ENCODE data around the gene EHD2. TPM values are rescaled to one million over a fixed set of nuclear protein-coding genes. Genes with fewer than 3 reads are reported as not detected.

The EHD2 gene
- polyA plus RNA-seq, 3 donors, result not detected

DNA sequence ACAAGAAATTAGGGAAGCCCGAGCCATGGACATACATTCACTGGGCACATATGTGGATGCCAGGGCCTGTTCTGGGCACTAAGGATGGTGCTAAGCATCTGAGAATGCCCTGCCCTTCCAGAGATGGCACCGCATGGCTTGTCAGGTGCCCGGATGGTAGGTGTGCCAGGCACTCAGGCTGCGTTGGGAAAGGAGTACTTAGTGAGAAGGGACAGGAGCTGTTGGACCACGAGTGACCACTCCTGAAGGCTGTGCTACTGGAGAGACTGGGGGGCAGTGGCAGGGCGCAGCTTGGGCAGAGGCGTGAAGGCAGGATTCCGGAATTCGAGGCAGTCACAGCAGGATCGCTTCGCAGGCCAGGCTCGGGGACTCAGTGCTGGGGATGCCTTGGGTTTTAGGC is 38.0 kb upstream of the EHD2 start:
- Mint-ChIP-seq H3K4me1 (no peaks in the 10 kb centered on the region), H3K27me3 (ENCODE audit: low read depth in 3 of 3) (peaks cover 0 to 1% (median 0%) of the 10 kb centered on the region in 3 donors), H3K4me3 (no peak overlapping the region), H3K36me3 (peaks cover 52 to 83% of the 10 kb centered on the region in 2 donors), H3K9me3 (peaks cover 0 to 2% (median 0%) of the 10 kb centered on the region in 7 donors), H3K27ac (peak overlapping the region in 2 of 7 donors; percentile 4 to 68)
- H3K4me1 ChIP-seq (ENCODE audit: control insufficient read depth in 1 of 2, insufficient read depth in 2 of 2, low read length in 2 of 2), result no peaks in the 10 kb centered on the region
- no peak for DNase-seq
- H3K4me2 ChIP-seq (replicated peaks; ENCODE audit: extremely low read depth, low read length, poor library complexity, severe bottlenecking), result no peak overlapping the region
- no peak overlapping the region for H3K27ac ChIP-seq (ENCODE audit: low read depth in 1 of 2, low read length in 2 of 2)
- peaks cover 42% of the 10 kb centered on the region for H4K20me1 ChIP-seq (ENCODE audit: insufficient read depth, low read length)
- no peak overlapping the region for H3K4me3 ChIP-seq (replicated peaks in 1 of 3; ENCODE audit: low read depth in 2 of 3, low read length in 3 of 3)
- TF ChIP-seq, protein P1, sequence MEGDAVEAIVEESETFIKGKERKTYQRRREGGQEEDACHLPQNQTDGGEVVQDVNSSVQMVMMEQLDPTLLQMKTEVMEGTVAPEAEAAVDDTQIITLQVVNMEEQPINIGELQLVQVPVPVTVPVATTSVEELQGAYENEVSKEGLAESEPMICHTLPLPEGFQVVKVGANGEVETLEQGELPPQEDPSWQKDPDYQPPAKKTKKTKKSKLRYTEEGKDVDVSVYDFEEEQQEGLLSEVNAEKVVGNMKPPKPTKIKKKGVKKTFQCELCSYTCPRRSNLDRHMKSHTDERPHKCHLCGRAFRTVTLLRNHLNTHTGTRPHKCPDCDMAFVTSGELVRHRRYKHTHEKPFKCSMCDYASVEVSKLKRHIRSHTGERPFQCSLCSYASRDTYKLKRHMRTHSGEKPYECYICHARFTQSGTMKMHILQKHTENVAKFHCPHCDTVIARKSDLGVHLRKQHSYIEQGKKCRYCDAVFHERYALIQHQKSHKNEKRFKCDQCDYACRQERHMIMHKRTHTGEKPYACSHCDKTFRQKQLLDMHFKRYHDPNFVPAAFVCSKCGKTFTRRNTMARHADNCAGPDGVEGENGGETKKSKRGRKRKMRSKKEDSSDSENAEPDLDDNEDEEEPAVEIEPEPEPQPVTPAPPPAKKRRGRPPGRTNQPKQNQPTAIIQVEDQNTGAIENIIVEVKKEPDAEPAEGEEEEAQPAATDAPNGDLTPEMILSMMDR (IDR thresholded peaks at IDR 0.05), result no peak
- peaks cover 6% of the 10 kb centered on the region for H3K79me2 ChIP-seq (ENCODE audit: insufficient read depth, low read length)
- no peak overlapping the region for H3K9ac ChIP-seq (ENCODE audit: insufficient read depth, low read length, poor library complexity, severe bottlenecking)
- intact Hi-C loops (cut with micrococcal nuclease), result no loop called here
- H3K36me3 ChIP-seq (replicated peaks in 1 of 2; ENCODE audit: control insufficient read depth in 1 of 2, insufficient read depth in 2 of 2, low read length in 2 of 2), result peaks cover 41 to 90% of the 10 kb centered on the region in 2 donors
- no peak overlapping the region for H2AFZ ChIP-seq (ENCODE audit: insufficient read depth, low read depth, low read length, poor library complexity, severe bottlenecking)
- 100% methylated on average over 12 of the region's 12 CpGs for WGBS (ENCODE audit: insufficient coverage)
- no peaks in the 10 kb centered on the region for H3K27me3 ChIP-seq (ENCODE audit: control insufficient read depth in 2 of 2, insufficient read depth in 2 of 2, low read length in 2 of 2)
- no peaks in the 10 kb centered on the region for H3K9me3 ChIP-seq (replicated peaks in 1 of 2; ENCODE audit: control insufficient read depth in 1 of 2, insufficient read depth in 1 of 2, low read length in 2 of 2)

DNA sequence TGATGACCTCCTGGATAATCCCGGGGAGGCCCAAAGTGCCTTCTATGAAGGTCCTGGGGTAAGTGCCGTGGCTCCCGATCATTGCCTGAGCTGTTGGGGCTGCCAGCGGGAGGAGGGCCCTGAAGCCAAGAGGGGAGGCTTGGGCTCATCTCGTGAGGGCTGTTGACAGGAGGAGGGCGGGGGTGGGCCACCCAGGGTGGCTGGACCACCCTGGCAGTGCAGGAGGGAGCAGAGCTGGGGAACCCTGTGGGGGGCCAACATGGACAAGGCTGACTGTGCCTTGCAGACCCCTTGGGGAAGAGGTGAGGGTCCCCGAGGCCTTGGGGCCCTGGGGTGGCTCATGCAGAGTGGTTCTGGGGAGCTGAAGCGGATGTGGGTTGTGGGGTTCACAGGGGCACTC is 37.4 kb upstream of the EHD2 start:
- no peaks in the 10 kb centered on the region for H3K9me3 ChIP-seq (replicated peaks in 1 of 2; ENCODE audit: control insufficient read depth in 1 of 2, insufficient read depth in 1 of 2, low read length in 2 of 2)
- H3K27ac ChIP-seq (ENCODE audit: low read depth in 1 of 2, low read length in 2 of 2), result no peak overlapping the region
- H3K27ac Mint-ChIP-seq, result peak overlapping the region in 3 of 7 donors; percentile 26 to 37 (median 32)
- no peak overlapping the region for H3K9ac ChIP-seq (ENCODE audit: insufficient read depth, low read length, poor library complexity, severe bottlenecking)
- H3K36me3 ChIP-seq (replicated peaks in 1 of 2; ENCODE audit: control insufficient read depth in 1 of 2, insufficient read depth in 2 of 2, low read length in 2 of 2), result peaks cover 39 to 90% of the 10 kb centered on the region in 2 donors
- H3K27me3 Mint-ChIP-seq (ENCODE audit: low read depth in 3 of 3), result peaks cover 0 to 1% (median 0%) of the 10 kb centered on the region in 3 donors
- no peak overlapping the region for H3K4me2 ChIP-seq (replicated peaks; ENCODE audit: extremely low read depth, low read length, poor library complexity, severe bottlenecking)
- peaks cover 36% of the 10 kb centered on the region for H4K20me1 ChIP-seq (ENCODE audit: insufficient read depth, low read length)
- H3K4me3 ChIP-seq (replicated peaks in 1 of 3; ENCODE audit: low read depth in 2 of 3, low read length in 3 of 3), result no peak overlapping the region
- H3K9me3 Mint-ChIP-seq, result peaks cover 0 to 2% (median 0%) of the 10 kb centered on the region in 7 donors
- no peak overlapping the region for H2AFZ ChIP-seq (ENCODE audit: insufficient read depth, low read depth, low read length, poor library complexity, severe bottlenecking)
- WGBS (ENCODE audit: insufficient coverage), result 96% methylated on average over 7 of the region's 8 CpGs
- H3K79me2 ChIP-seq (ENCODE audit: insufficient read depth, low read length), result peaks cover 6% of the 10 kb centered on the region
- TF ChIP-seq, protein P1 (IDR thresholded peaks at IDR 0.05), result no peak
- H3K4me1 Mint-ChIP-seq, result no peaks in the 10 kb centered on the region
- no peak overlapping the region for H3K4me3 Mint-ChIP-seq
- peaks cover 47 to 80% of the 10 kb centered on the region in 2 donors for H3K36me3 Mint-ChIP-seq
- no peak for DNase-seq
- intact Hi-C loops (cut with micrococcal nuclease), result no loop called here
- no peaks in the 10 kb centered on the region for H3K4me1 ChIP-seq (ENCODE audit: control insufficient read depth in 1 of 2, insufficient read depth in 2 of 2, low read length in 2 of 2)
- no peaks in the 10 kb centered on the region for H3K27me3 ChIP-seq (ENCODE audit: control insufficient read depth in 2 of 2, insufficient read depth in 2 of 2, low read length in 2 of 2)
